Endothelial cell of umbilical vein (primary cell): ENCODE data around the gene SUSD5.

Source experiments
- CTCF ChIP-seq, 2 donors: IDR thresholded peaks; 1 replicate in 1 of 2; 2 replicates in 1 of 2; pipeline ENCODE4 v1.5.1; 2011; ENCODE audit warnings: low read length in 2 of 2, mild to moderate bottlenecking in 2 of 2, moderate library complexity in 2 of 2, control low read depth in 1 of 2, inconsistent platforms in 1 of 2, low read depth in 1 of 2; ENCODE audit not compliant: insufficient read depth in 1 of 2; ENCODE audit errors: extremely low read depth in 1 of 2
- EZH2 ChIP-seq: IDR thresholded peaks from 2 replicates; pipeline ENCODE4 v1.6.1; 2012; ENCODE audit warnings: borderline replicate concordance, low read depth, mild to moderate bottlenecking, moderate library complexity, low read length, inconsistent platforms; ENCODE audit not compliant: severe bottlenecking
- POLR2A ChIP-seq: IDR thresholded peaks from 2 replicates; pipeline ENCODE4 v1.6.1; 2012; ENCODE audit warnings: low read depth, mild to moderate bottlenecking, control low read depth, low read length
- POLR2AphosphoS5 ChIP-seq: IDR thresholded peaks from 2 replicates; pipeline ENCODE4 v1.6.1; 2012; ENCODE audit warnings: low read depth, mild to moderate bottlenecking, control low read depth, low read length, moderate library complexity; ENCODE audit not compliant: insufficient read depth

GRCh38 chr3:33194303-33194702, 24.3 kb downstream of the SUSD5 start:
- no peak for TF ChIP-seq POLR2A
- no peak for TF ChIP-seq CTCF (IDR thresholded peaks at IDR 0.05; ENCODE audit: extremely low read depth in 1 of 2, insufficient read depth in 1 of 2, low read depth in 1 of 2, low read length in 2 of 2)
- TF ChIP-seq EZH2 = no peak
- TF ChIP-seq POLR2AphosphoS5 = no peak
